Liver (tissue), 2 donors: ENCODE measurements around the gene VARS1.

Experiments used
- GABPA ChIP-seq, 2 donors: IDR thresholded peaks in 1 of 2; conservative IDR thresholded peaks in 1 of 2; 2 replicates each; pipeline ENCODE4 v1.6.1; 2016; ENCODE audit warnings: antibody characterized with exemption in 2 of 2, mild to moderate bottlenecking in 1 of 2, moderate library complexity in 1 of 2
- RAD21 ChIP-seq, 2 donors: IDR thresholded peaks; 2 replicates each; pipeline ENCODE4 v1.6.1; 2016; ENCODE audit warnings: antibody characterized with exemption in 2 of 2, mild to moderate bottlenecking in 2 of 2
- donor health status: healthy.

GRCh38 chr6:31770860-31771259 is 24.7 kb downstream of the VARS1 start:
- TF ChIP-seq RAD21 (IDR thresholded peaks at IDR 0.05) = no peak
- TF ChIP-seq GABPA (IDR thresholded peaks at IDR 0.05 in 1 of 2, conservative IDR thresholded peaks at IDR 0.05 in 1 of 2) = no peak
